CD4-positive, alpha-beta memory T cell (primary cell): ENCODE measurements around the gene USP6. TPM values are rescaled to one million over a fixed set of nuclear protein-coding genes. Genes with fewer than 3 reads are reported as not detected.
A peak's percentile ranks its signal among the peaks of the same experiment; 100 is the strongest.
"Not testable (repeated sequence)": the region's sequence is repeated elsewhere in the genome, so short reads cannot be mapped to it uniquely, and the experiment has no call there.

Experiments used
- CTCF ChIA-PET: fragments of 350-600 bp; sonication (Branson Sonifier 250); formaldehyde crosslinking; loops from one replicate; lab custom pipeline; 2021; ENCODE audit warnings: inconsistent platforms; ENCODE audit not compliant: partially characterized antibody; lab: Charles Lee
- POLR2A ChIA-PET: fragments of 350-600 bp; sonication (Branson Sonifier 250); formaldehyde crosslinking; loops from one replicate; lab custom pipeline; 2021; ENCODE audit not compliant: partially characterized antibody; lab: Charles Lee
- DNase-seq, 5 donors: peaks; one replicate each; pipeline versions ENCODE4 v3.0.0 to v3.0.0-alpha.2; 2020 to 2022; ENCODE audit warnings: mixed read lengths in 1 of 5
- H3K27ac ChIP-seq: one replicate; pipeline ENCODE4 v1.7.0; 2013; ENCODE audit warnings: low read depth, low read length
- H3K27me3 ChIP-seq: 2 replicates; pipeline ENCODE4 v1.7.0; 2013; ENCODE audit warnings: mild to moderate bottlenecking, low read length, moderate library complexity; ENCODE audit not compliant: insufficient read depth
- H3K36me3 ChIP-seq: 2 replicates; pipeline ENCODE4 v1.7.0; 2013; ENCODE audit warnings: mild to moderate bottlenecking, low read length, moderate library complexity; ENCODE audit not compliant: insufficient read depth
- H3K4me1 ChIP-seq: 2 replicates; pipeline ENCODE4 v1.7.0; 2013; ENCODE audit warnings: mild to moderate bottlenecking, low read length, moderate library complexity; ENCODE audit not compliant: insufficient read depth
- H3K4me3 ChIP-seq, 2 donors: one replicate each; pipeline ENCODE4 v1.7.0; 2013; ENCODE audit warnings: low read length in 2 of 2, mild to moderate bottlenecking in 1 of 2
- H3K9me3 ChIP-seq, 2 donors: one replicate each; pipeline ENCODE4 v1.7.0; 2013; ENCODE audit warnings: low read length in 2 of 2, control low read depth in 1 of 2; ENCODE audit not compliant: control insufficient read depth in 1 of 2
- H3K27ac Mint-ChIP-seq, 7 donors: one replicate each; pipeline ENCODE4 v1.8.0; 2020 to 2021; ENCODE audit warnings: mixed read lengths in 7 of 7, mild to moderate bottlenecking in 6 of 7, inconsistent platforms in 3 of 7, moderate library complexity in 3 of 7
- H3K27me3 Mint-ChIP-seq, 2 donors: one replicate each; pipeline ENCODE4 v1.8.0; 2020 to 2021; ENCODE audit warnings: mixed read lengths in 2 of 2
- H3K36me3 Mint-ChIP-seq, 2 donors: one replicate each; pipeline ENCODE4 v1.8.0; 2020 to 2021; ENCODE audit warnings: mixed read lengths in 2 of 2, inconsistent platforms in 1 of 2, mild to moderate bottlenecking in 1 of 2
- H3K4me1 Mint-ChIP-seq, 4 donors: one replicate each; pipeline ENCODE4 v1.8.0; 2020 to 2021; ENCODE audit warnings: mixed read lengths in 4 of 4, mild to moderate bottlenecking in 1 of 4
- H3K4me3 Mint-ChIP-seq, 8 donors: one replicate each; pipeline ENCODE4 v1.8.0; 2020 to 2021; ENCODE audit warnings: mixed read lengths in 8 of 8, mild to moderate bottlenecking in 7 of 8, moderate library complexity in 6 of 8, inconsistent platforms in 3 of 8
- H3K9me3 Mint-ChIP-seq, 8 donors: one replicate each; pipeline ENCODE4 v1.8.0; 2020 to 2021; ENCODE audit warnings: mixed read lengths in 8 of 8, mild to moderate bottlenecking in 5 of 8, inconsistent platforms in 3 of 8, moderate library complexity in 1 of 8
- intact Hi-C: fragments of 100-400 bp; cut with micrococcal nuclease; formaldehyde crosslinking; loops from one replicate; pipeline ENCODE4 v1.15.1; 2023
- polyA plus RNA-seq, 2 donors: library from polyadenylated mRNA; unstranded; fragments of 300-500 nt; fragmentation: Illumina TruSeq; gene quantifications; one replicate each; pipeline ENCODE4 v1.2.3, GENCODE V29; 2021
- total RNA-seq, 2 experiments: library from RNA; stranded (reverse); gene quantifications; one replicate each; pipeline ENCODE4 v1.2.3, GENCODE V29; 2021

USP6 gene
- total and polyA plus RNA-seq, 4 experiments from 2014 or later = 0.02 to 0.14 (median 0.02) TPM; not detected in 1

GRCh38 chr17:5121186-5121841 lies 5.5 kb downstream of the USP6 start:
- intact Hi-C loops = no loop called here
- H3K4me1 Mint-ChIP-seq = peaks cover 0 to 3% (median under 1%) of the 10 kb centered on the region in 4 donors
- DNase-seq = no peak
- ChIA-PET CTCF (no interaction called here), POLR2A (no interaction called here)
- H3K4me1 ChIP-seq = no peaks in the 10 kb centered on the region
- no peak overlapping the region for H3K27ac Mint-ChIP-seq
- H3K4me3 Mint-ChIP-seq = peak overlapping the region in 4 of 8 donors; percentile 7 to 74 (median 39)
- H3K9me3 ChIP-seq = no peaks in the 10 kb centered on the region
- no peak overlapping the region for H3K27ac ChIP-seq
- no peak overlapping the region for H3K4me3 ChIP-seq
- H3K36me3 Mint-ChIP-seq = no peaks in the 10 kb centered on the region
- no peaks in the 10 kb centered on the region for H3K27me3 ChIP-seq
- peaks cover 31 to 46% of the 10 kb centered on the region in 2 donors for H3K27me3 Mint-ChIP-seq
- H3K36me3 ChIP-seq = no peaks in the 10 kb centered on the region
- peaks cover 0 to 2% (median 0%) of the 10 kb centered on the region in 8 donors for H3K9me3 Mint-ChIP-seq

DNA sequence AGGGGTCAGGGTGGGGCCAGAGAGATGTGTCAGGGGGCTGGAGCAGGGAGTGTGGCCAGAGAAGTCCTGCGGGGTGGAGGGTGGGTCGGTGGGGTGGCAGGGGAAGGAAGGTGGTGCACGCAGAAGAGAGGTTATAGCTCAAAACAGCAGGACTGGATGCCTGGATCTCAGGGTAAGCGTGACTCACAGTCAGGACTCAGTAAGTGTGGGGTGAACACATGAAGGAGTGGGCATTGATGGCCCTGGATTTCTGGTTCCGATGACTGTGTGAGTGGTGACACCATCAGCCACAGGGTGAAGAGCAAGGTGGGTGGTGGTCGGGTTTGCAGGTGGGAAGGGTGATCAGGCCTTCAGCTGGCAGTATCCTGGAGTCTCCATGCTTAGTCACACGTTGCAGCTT lies 6.2 kb downstream of the USP6 start:
- H3K4me3 ChIP-seq, intact Hi-C loops, H3K27me3 ChIP-seq, H3K36me3 Mint-ChIP-seq, H3K36me3 ChIP-seq, H3K4me1 ChIP-seq, DNase-seq, H3K27ac Mint-ChIP-seq, H3K9me3 Mint-ChIP-seq, H3K27ac ChIP-seq, H3K4me1 Mint-ChIP-seq, H3K9me3 ChIP-seq, POLR2A ChIA-PET: not testable (repeated sequence)
- H3K4me3 Mint-ChIP-seq = peak overlapping the region in 5 of 8 donors; percentile 7 to 58 (median 23)
- CTCF ChIA-PET = interaction anchor here (0.6 kb wide), 2 partner anchors 9 to 314 kb away, joined by 3 to 4 read pairs; no protein-coding TSS in a partner anchor
- H3K27me3 Mint-ChIP-seq = peaks cover 26 to 42% of the 10 kb centered on the region in 2 donors

DNA sequence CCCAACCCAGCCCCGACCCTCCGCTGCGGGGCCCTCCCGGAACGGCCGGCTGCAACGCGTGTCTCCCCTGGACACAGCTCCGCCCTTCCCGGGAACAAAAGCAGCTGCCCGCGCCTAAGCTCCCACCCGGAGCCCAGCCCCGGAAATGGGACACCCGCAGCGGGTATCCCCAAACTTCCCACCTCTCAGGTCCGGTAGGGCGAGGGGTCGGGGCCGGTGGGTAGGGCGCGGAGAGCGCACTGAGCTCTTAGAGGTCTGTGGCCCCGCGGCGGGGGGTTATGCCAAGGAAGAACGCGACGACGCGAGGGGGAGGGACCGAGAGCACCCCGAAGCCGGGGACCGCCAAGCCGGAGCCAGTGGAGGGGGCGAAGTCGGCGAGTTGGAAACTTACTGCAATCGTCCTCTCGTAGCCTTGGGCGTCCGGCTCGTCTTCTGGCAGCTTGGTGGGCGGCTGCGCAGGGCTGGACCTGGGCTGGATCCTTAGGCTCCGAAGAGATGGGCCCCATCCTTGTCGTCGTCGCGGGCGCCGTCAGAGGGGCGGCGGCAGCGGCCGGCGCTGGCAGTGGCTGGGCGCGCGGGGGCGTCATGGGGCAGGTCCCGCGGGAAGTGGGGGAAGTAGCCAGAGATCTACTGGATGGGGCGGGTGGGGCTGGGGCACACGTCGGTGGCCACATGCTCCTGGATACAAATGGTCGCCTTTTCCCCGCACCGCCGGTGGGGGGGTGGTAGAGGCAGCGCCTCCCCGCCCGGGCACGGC lies 6.9 kb downstream of the USP6 start:
- no peaks in the 10 kb centered on the region for H3K27me3 ChIP-seq
- H3K4me3 ChIP-seq = no peak overlapping the region
- H3K27me3 Mint-ChIP-seq = peaks cover 26 to 47% of the 10 kb centered on the region in 2 donors
- ChIA-PET CTCF (interaction anchor here (0.6 kb wide), 2 partner anchors 9 to 313 kb away, joined by 3 to 4 read pairs; no protein-coding TSS in a partner anchor), POLR2A (no interaction called here)
- no peak overlapping the region for H3K27ac ChIP-seq
- H3K36me3 Mint-ChIP-seq = no peaks in the 10 kb centered on the region
- H3K4me1 Mint-ChIP-seq = peaks cover 0 to 3% (median under 1%) of the 10 kb centered on the region in 4 donors
- peaks cover 0 to 2% (median 0%) of the 10 kb centered on the region in 8 donors for H3K9me3 Mint-ChIP-seq
- intact Hi-C loops = no loop called here
- no peaks in the 10 kb centered on the region for H3K4me1 ChIP-seq
- H3K4me3 Mint-ChIP-seq = peak overlapping the region in 2 of 8 donors; percentile 8 to 59
- no peak overlapping the region for H3K27ac Mint-ChIP-seq
- DNase-seq = no peak
- H3K9me3 ChIP-seq = no peaks in the 10 kb centered on the region
- no peaks in the 10 kb centered on the region for H3K36me3 ChIP-seq

DNA sequence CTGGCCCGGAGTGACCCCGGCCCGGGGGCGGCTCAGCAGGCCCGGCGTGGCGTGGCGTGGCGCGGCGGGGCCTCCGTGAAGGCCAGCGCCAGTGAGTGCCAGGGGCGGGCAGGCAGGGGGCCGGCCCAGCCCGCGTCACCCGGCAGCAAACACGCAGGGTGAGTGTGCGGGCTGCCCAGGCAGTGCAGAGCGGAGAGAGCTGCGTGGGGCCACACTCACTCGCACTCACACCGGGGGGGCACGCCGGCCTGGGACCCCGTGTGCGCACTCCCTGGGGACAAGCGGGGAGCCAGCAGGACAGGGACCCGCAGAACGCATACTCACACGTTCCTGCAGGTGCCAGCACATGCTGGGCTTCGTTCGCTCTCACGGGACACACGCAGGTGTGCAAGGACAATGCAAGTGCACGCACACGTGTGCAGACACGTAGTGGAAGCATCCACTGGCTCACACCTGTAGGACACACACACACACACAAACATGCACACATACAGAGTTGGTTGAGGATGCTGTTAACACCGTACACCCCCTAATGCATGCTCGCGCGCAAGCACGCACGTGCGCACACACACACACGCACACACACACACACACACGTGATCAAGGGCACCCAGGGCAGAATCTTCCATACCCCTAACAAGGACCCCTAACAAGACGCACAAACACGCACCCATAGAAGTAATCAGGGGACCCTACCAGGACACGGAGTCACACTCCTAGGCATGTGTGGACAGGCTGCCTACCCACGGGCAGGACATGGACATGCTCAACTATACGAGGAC lies 7.7 kb downstream of the USP6 start:
- H3K27me3 Mint-ChIP-seq = peaks cover 28 to 46% of the 10 kb centered on the region in 2 donors
- peak overlapping the region in 1 of 7 donors; percentile 23 for H3K27ac Mint-ChIP-seq
- no peaks in the 10 kb centered on the region for H3K36me3 Mint-ChIP-seq
- Histone ChIP-seq H3K4me3 (no peak overlapping the region), H3K27ac (no peak overlapping the region), H3K27me3 (no peaks in the 10 kb centered on the region), H3K9me3 (no peaks in the 10 kb centered on the region), H3K4me1 (no peaks in the 10 kb centered on the region), H3K36me3 (no peaks in the 10 kb centered on the region)
- peak overlapping the region in 1 of 8 donors; percentile 42 for H3K4me3 Mint-ChIP-seq
- ChIA-PET CTCF (no interaction called here), POLR2A (no interaction called here)
- no peak for DNase-seq
- H3K9me3 Mint-ChIP-seq = peaks cover 0 to 2% (median 0%) of the 10 kb centered on the region in 8 donors
- H3K4me1 Mint-ChIP-seq = peaks cover 0 to 3% (median under 1%) of the 10 kb centered on the region in 4 donors
- intact Hi-C loops = no loop called here

DNA sequence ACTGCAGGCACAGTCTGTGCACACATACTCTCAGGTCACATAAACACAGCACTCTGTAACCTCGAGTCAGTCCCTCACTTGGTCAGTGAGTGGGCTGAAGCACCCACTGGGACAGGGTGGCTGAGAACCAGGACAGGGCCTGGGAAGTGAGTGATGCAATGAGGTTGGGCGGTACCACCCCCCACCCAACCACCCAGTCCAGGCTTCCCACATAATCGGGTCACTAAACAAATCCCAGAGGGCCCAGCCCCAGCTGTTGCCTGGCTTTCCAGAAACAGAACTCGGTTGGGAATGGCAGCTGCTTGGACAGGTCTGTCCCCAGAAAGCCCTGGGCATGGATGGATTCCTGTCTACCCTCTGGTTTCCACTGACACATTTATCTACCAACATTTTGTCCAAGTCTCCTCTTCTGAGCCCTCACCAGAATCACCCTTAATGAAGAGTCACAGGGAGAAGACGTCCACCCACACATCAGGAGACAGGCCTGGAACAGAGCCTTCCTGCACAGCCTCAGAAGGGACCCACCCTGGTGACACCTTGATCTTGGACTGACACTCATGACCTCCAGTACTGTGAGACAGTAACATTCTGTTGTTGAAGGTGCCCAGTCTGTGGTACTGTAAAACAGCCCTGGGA lies 8.4 kb downstream of the USP6 start:
- H3K4me3 ChIP-seq, H3K9me3 ChIP-seq, intact Hi-C loops, H3K27ac Mint-ChIP-seq, CTCF ChIA-PET, H3K36me3 ChIP-seq, H3K27ac ChIP-seq, H3K27me3 ChIP-seq, DNase-seq, H3K36me3 Mint-ChIP-seq, H3K9me3 Mint-ChIP-seq, H3K4me1 ChIP-seq, H3K4me1 Mint-ChIP-seq, POLR2A ChIA-PET: not testable (repeated sequence)
- Mint-ChIP-seq H3K4me3 (peak overlapping the region in 3 of 8 donors; percentile 8 to 66 (median 61)), H3K27me3 (peaks cover 26 to 41% of the 10 kb centered on the region in 2 donors)

GRCh38 chr17:5124896-5125295 lies 9.1 kb downstream of the USP6 start:
- not testable (repeated sequence) for H3K36me3 Mint-ChIP-seq, DNase-seq

More at GRCh38 chr17:5124896-5125295, 9.1 kb downstream of the USP6 start:
- H3K4me1 Mint-ChIP-seq, H3K27ac ChIP-seq, POLR2A ChIA-PET, H3K4me3 ChIP-seq, H3K9me3 ChIP-seq, H3K9me3 Mint-ChIP-seq, H3K27ac Mint-ChIP-seq, H3K27me3 ChIP-seq, H3K36me3 ChIP-seq, CTCF ChIA-PET, H3K4me1 ChIP-seq, intact Hi-C loops: not testable (repeated sequence)
- Mint-ChIP-seq H3K4me3 (peak overlapping the region in 1 of 8 donors; percentile 61), H3K27me3 (peaks cover 26 to 42% of the 10 kb centered on the region in 2 donors)
